Ishikawa (cell line): ENCODE results near the gene MNX1.

Source experiments
- CEBPB ChIP-seq: IDR thresholded peaks from 2 replicates; pipeline ENCODE4 v1.6.1; 2012
- CREB1 ChIP-seq: IDR thresholded peaks from 2 replicates; pipeline ENCODE4 v1.6.1; 2012; ENCODE audit warnings: low read depth
- EGR1 ChIP-seq: IDR thresholded peaks from 2 replicates; pipeline ENCODE4 v1.6.1; 2012
- EP300 ChIP-seq: IDR thresholded peaks from 2 replicates; pipeline ENCODE4 v1.6.1; 2012; ENCODE audit warnings: borderline replicate concordance
- FOXM1 ChIP-seq: IDR thresholded peaks from 2 replicates; pipeline ENCODE4 v1.6.1; 2012; ENCODE audit warnings: low read depth, borderline replicate concordance
- NFIC ChIP-seq: IDR thresholded peaks from 2 replicates; pipeline ENCODE4 v1.6.1; 2012
- RAD21 ChIP-seq: IDR thresholded peaks from 2 replicates; pipeline ENCODE4 v1.6.1; 2012; ENCODE audit warnings: low read depth
- TAF1 ChIP-seq: IDR thresholded peaks from 2 replicates; pipeline ENCODE4 v1.6.1; 2012; ENCODE audit warnings: low read depth, mild to moderate bottlenecking
- TCF12 ChIP-seq: IDR thresholded peaks from 2 replicates; pipeline ENCODE4 v1.6.1; 2012; ENCODE audit warnings: low read depth
- TEAD4 ChIP-seq: IDR thresholded peaks from 2 replicates; pipeline ENCODE4 v1.6.1; 2012
- YY1 ChIP-seq: IDR thresholded peaks from 2 replicates; pipeline ENCODE4 v1.6.1; 2012; ENCODE audit warnings: low read depth
- ZBTB7A ChIP-seq: IDR thresholded peaks from 2 replicates; pipeline ENCODE4 v1.6.1; 2012; ENCODE audit warnings: low read depth
- TF ChIP-seq, protein P1 (sequence below): IDR thresholded peaks from 2 replicates; pipeline ENCODE4 v1.6.1; 2012
- TF ChIP-seq, protein P2 (sequence below): IDR thresholded peaks from 2 replicates; pipeline ENCODE4 v1.6.1; 2012; ENCODE audit warnings: low read depth, mild to moderate bottlenecking
- TF ChIP-seq, protein P3 (sequence below): IDR thresholded peaks from 2 replicates; pipeline ENCODE4 v1.6.1; 2012

The MNX1 gene

DNA sequence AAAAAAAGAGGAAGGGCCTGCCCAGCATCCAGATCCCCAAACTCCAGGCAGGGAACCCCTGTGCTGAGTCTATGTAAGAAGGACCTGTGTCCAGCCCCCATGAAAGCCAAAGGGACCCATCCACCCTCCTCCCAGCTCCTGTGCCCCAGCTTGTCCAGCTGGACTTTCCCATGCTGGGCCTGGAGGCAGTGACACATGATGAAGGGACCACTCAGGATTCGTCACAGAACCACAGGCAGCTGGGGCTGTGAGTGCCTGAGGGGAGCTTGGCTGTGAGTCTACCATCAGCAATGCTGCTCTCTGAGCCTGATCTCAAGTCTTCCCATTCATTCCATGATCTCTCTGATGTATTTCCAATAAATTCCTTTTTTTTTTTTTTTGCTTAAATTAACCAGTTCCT, 36.2 kb upstream of the MNX1 start:
- TF ChIP-seq RAD21, result no peak
- no peak for TF ChIP-seq EGR1
- TF ChIP-seq TEAD4, result no peak
- TF ChIP-seq CEBPB, result no peak

DNA sequence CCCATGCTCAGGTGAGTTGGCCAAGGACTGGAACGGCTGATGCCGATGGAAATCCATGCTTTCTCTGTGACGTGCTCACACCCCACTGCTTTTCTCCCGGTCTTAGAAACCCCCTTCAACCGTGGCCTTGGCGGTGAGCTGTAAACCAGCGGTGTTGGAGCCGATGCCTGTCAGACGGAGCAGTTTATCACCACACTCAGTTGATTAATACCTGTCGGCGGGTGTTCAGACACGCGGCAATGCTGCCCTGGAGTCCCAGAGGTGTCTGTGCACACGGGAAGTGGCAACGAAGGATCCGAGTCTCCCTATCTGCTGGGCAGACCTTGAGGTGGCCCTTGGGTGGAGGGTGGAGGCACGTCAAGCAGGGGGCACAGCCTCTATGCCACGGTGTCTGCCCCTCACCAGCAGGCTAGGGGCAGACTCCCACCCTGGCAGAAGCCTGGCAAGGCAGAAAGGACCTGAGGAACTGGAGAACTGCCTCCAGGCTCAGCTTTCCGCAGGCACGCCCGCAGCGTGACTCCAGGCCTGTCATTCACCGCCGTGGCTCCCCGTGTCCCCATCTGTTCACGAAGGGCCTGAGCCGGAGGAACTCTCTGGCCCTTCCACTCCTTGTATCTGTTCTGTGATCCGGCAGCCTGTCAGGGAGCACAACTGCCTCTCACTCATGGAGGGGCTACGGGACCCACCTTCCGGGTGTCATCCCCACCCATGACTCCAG, 34.6 kb upstream of the MNX1 start:
- no peak for TF ChIP-seq TCF12
- no peak for TF ChIP-seq NFIC
- no peak for TF ChIP-seq FOXM1
- no peak for TF ChIP-seq YY1
- no peak for TF ChIP-seq TEAD4
- no peak for TF ChIP-seq ZBTB7A
- TF ChIP-seq EGR1, result no peak

DNA sequence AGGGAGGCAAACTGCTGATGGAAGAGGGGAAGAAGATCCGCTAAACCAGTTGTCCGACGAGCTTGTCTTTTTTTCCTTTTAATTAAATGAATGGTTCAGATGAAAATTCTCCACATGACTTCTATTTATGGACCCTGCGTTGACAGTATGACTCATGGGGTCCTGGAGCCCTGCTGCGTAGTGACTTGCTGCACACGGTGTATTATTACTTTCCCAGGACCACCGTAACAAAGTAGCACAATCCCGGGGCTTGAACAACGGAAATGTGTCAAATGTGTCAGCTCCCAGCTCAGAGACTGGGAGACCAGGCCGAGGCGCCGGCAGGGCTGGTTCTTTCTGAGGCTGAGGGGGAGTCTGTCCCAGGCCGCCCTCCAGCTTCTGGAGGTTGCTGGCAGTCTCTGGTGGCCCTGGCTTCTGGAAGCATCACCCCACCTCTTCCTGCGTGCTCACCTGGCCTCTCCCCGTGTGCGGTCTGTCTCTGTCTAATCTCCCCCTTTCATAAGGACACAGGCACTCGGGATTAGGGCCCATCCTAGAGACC, 33.8 kb upstream of the MNX1 start:
- TF ChIP-seq YY1 (no peak), ZBTB7A (no peak), CEBPB (no peak), TEAD4 (no peak), RAD21 (no peak), TCF12 (no peak), EGR1 (no peak), TAF1 (no peak), CREB1 (no peak), FOXM1 (no peak), EP300 (no peak), NFIC (no peak)
- TF ChIP-seq, protein P1, sequence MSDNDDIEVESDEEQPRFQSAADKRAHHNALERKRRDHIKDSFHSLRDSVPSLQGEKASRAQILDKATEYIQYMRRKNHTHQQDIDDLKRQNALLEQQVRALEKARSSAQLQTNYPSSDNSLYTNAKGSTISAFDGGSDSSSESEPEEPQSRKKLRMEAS, result no peak
- TF ChIP-seq, protein P2, sequence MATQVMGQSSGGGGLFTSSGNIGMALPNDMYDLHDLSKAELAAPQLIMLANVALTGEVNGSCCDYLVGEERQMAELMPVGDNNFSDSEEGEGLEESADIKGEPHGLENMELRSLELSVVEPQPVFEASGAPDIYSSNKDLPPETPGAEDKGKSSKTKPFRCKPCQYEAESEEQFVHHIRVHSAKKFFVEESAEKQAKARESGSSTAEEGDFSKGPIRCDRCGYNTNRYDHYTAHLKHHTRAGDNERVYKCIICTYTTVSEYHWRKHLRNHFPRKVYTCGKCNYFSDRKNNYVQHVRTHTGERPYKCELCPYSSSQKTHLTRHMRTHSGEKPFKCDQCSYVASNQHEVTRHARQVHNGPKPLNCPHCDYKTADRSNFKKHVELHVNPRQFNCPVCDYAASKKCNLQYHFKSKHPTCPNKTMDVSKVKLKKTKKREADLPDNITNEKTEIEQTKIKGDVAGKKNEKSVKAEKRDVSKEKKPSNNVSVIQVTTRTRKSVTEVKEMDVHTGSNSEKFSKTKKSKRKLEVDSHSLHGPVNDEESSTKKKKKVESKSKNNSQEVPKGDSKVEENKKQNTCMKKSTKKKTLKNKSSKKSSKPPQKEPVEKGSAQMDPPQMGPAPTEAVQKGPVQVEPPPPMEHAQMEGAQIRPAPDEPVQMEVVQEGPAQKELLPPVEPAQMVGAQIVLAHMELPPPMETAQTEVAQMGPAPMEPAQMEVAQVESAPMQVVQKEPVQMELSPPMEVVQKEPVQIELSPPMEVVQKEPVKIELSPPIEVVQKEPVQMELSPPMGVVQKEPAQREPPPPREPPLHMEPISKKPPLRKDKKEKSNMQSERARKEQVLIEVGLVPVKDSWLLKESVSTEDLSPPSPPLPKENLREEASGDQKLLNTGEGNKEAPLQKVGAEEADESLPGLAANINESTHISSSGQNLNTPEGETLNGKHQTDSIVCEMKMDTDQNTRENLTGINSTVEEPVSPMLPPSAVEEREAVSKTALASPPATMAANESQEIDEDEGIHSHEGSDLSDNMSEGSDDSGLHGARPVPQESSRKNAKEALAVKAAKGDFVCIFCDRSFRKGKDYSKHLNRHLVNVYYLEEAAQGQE, result no peak
- TF ChIP-seq, protein P3, sequence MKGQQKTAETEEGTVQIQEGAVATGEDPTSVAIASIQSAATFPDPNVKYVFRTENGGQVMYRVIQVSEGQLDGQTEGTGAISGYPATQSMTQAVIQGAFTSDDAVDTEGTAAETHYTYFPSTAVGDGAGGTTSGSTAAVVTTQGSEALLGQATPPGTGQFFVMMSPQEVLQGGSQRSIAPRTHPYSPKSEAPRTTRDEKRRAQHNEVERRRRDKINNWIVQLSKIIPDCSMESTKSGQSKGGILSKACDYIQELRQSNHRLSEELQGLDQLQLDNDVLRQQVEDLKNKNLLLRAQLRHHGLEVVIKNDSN, result no peak

DNA sequence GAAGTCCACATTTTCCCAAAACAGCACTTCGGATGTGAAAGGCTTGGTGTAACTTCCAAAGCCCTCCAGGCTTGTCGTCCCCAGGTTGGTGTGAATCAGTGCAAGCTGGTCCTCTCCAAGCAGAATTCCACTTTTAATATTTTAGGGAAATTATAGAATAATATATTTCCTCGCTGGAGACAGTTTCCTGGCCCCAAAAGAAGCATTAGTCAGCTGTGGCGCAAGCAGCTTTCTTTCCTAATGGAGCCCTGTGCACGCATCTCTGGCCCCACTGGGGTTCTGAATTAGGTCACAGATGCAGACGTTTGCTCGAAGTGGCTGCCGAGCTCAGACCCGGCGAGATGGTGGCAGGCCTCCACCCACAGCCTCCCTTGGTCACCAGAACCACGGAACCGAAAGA, 33.3 kb upstream of the MNX1 start:
- no peak for TF ChIP-seq RAD21
- TF ChIP-seq NFIC, result no peak
- TF ChIP-seq, protein P2, result no peak
- TF ChIP-seq EGR1, result no peak
- no peak for TF ChIP-seq CREB1
- TF ChIP-seq FOXM1, result no peak

DNA sequence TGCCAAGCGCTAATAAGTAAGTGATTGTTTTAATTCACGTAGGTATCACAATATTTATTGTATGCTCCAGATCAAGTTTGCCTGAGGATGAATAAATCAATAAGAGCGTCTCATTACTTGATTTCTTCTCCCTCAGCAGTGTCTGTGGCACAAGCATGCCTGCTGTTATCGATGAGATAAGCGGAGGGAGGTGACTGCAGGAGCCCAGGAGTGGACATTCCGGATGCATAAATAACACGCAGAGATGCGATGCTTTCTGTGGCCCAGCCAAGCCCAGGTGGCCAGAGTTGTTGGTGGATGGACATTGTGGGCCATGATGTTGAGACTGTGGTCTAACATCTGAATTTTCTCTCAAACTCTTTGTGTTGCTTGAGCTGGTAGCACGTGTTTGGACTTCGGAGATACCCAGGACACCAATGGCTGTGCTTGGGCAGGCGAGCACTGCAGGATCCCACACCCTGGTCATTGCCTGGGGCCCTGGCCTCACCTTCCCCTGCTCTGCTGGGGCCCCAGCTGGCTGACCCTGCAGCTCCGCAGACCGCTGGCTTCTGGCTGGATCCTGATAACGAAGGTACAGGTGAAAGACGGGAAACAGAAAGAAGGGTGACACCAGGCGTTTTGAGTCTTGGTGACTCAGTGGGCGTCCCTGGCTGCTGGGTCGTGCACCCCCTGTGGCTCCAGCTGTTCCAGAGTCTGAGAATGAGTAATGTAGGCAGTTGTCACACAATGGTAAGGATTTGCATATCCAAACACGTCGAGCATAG, 31.2 kb upstream of the MNX1 start:
- TF ChIP-seq, protein P1, result no peak
- TF ChIP-seq EP300 (no peak), YY1 (no peak), TEAD4 (no peak), EGR1 (no peak), CREB1 (no peak), RAD21 (no peak), FOXM1 (no peak), TAF1 (no peak), ZBTB7A (no peak), TCF12 (no peak), CEBPB (no peak), NFIC (no peak)
- TF ChIP-seq, protein P3, result no peak
- TF ChIP-seq, protein P2, result no peak
